Measurements from ENCODE around the gene CNTF.

DNA sequence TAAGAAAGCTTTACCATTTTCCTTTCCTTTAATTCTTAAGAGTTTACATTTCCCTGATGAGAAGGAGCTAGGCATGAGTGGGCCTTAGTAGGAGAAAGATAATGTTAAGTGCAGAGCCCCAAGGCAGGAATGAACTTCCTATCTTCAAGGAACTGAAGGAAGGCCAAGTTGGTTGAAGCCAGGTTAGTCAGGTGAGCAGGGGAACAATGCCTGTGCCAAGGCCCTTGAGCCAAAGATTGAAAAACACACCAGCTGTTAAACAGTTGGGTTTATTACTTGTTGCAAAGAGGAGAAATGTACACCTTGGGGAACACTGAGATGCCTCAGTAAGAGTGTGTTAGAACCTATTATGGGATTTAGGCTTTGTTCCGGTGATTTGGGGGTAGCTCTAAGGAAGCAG lies 10.0 kb downstream of the CNTF start:
- TF ChIP-seq, protein P1, sequence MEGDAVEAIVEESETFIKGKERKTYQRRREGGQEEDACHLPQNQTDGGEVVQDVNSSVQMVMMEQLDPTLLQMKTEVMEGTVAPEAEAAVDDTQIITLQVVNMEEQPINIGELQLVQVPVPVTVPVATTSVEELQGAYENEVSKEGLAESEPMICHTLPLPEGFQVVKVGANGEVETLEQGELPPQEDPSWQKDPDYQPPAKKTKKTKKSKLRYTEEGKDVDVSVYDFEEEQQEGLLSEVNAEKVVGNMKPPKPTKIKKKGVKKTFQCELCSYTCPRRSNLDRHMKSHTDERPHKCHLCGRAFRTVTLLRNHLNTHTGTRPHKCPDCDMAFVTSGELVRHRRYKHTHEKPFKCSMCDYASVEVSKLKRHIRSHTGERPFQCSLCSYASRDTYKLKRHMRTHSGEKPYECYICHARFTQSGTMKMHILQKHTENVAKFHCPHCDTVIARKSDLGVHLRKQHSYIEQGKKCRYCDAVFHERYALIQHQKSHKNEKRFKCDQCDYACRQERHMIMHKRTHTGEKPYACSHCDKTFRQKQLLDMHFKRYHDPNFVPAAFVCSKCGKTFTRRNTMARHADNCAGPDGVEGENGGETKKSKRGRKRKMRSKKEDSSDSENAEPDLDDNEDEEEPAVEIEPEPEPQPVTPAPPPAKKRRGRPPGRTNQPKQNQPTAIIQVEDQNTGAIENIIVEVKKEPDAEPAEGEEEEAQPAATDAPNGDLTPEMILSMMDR (IDR thresholded peaks at IDR 0.05) = no peak
- no peak for TF ChIP-seq POLR2A (IDR thresholded peaks at IDR 0.05)
